H1 (cell line): ENCODE data around the gene LRBA. TPM values are rescaled to one million over a fixed set of nuclear protein-coding genes. Genes with fewer than 3 reads are reported as not detected.

Source experiments
- CTCF ChIA-PET: fragments of 300-600 bp; sonication (Branson Sonifier 250); formaldehyde crosslinking; loops from one replicate; lab custom pipeline; 2021; ENCODE audit not compliant: partially characterized antibody; lab: Charles Lee
- POLR2A ChIA-PET: fragments of 300-600 bp; sonication (Branson Sonifier 250); formaldehyde crosslinking; loops from one replicate; lab custom pipeline; 2021; ENCODE audit warnings: inconsistent platforms; ENCODE audit not compliant: partially characterized antibody; lab: Charles Lee
- DNase-seq, 2 experiments: peaks; one replicate each; pipeline versions ENCODE4 v3.0.0 to v3.0.0-alpha.2; 2010 to 2022; ENCODE audit warnings: low spot score in 2 of 2, low read depth in 1 of 2, mixed read lengths in 1 of 2
- FAIRE-seq: peaks from 2 replicates; lab custom pipeline; 2011; peaks lifted over from hg19 to GRCh38; lab: Jason Lieb, UNC
- H2AFZ ChIP-seq: 2 replicates; pipeline ENCODE4 v1.8.1; 2012; ENCODE audit warnings: low read length, inconsistent platforms
- H2AK5ac ChIP-seq: 2 replicates; pipeline ENCODE4 v1.6.1; 2013; ENCODE audit warnings: low read depth, low read length
- H2BK120ac ChIP-seq: replicated peaks from 2 replicates; pipeline ENCODE3; 2013; ENCODE audit warnings: low read depth, low read length, inconsistent platforms
- H2BK12ac ChIP-seq: 2 replicates; pipeline ENCODE4 v1.6.1; 2013; ENCODE audit warnings: low read depth, low read length
- H2BK15ac ChIP-seq: 2 replicates; pipeline ENCODE4 v1.6.1; 2013; ENCODE audit warnings: low read length
- H2BK20ac ChIP-seq: 2 replicates; pipeline ENCODE4 v1.6.1; 2013; ENCODE audit warnings: low read length
- H2BK5ac ChIP-seq: 2 replicates; pipeline ENCODE4 v1.6.1; 2013; ENCODE audit warnings: low read depth, low read length
- H3K14ac ChIP-seq: 2 replicates; pipeline ENCODE4 v1.6.1; 2013; ENCODE audit warnings: inconsistent platforms; ENCODE audit not compliant: insufficient read length
- H3K18ac ChIP-seq: 2 replicates; pipeline ENCODE4 v1.6.1; 2013; ENCODE audit warnings: low read length; ENCODE audit errors: extremely low read depth
- H3K23ac ChIP-seq: 2 replicates; pipeline ENCODE4 v1.6.1; 2013; ENCODE audit warnings: inconsistent platforms; ENCODE audit not compliant: insufficient read length
- H3K23me2 ChIP-seq: 2 replicates; pipeline ENCODE4 v1.6.1; 2013; ENCODE audit warnings: low read depth, low read length
- H3K27ac ChIP-seq: 2 replicates; pipeline ENCODE4 v1.6.1; 2011; ENCODE audit warnings: low read depth, low read length, inconsistent platforms
- H3K27me3 ChIP-seq, 4 experiments: replicated peaks in 1 of 4; 1 replicate in 1 of 4; 2 replicates in 3 of 4; pipeline versions ENCODE4 v1.6.1 to v1.8.1; 2011 to 2013; ENCODE audit warnings: low read length in 3 of 4, mild to moderate bottlenecking in 3 of 4, inconsistent platforms in 2 of 4, mixed read lengths in 2 of 4, moderate library complexity in 1 of 4; ENCODE audit not compliant: control insufficient read depth in 3 of 4, insufficient read depth in 3 of 4; ENCODE audit errors: extremely low read depth in 1 of 4
- H3K36me3 ChIP-seq, 4 experiments: 2 replicates each; pipeline versions ENCODE4 v1.6.1 to v1.8.1; 2011 to 2013; ENCODE audit warnings: mild to moderate bottlenecking in 4 of 4, low read length in 3 of 4, moderate library complexity in 2 of 4, control low read depth in 1 of 4, inconsistent platforms in 1 of 4; ENCODE audit not compliant: insufficient read depth in 4 of 4, control insufficient read depth in 2 of 4
- H3K4ac ChIP-seq: replicated peaks from 2 replicates; pipeline ENCODE3; 2013; ENCODE audit warnings: low read length, low read depth, mixed read lengths, inconsistent platforms; ENCODE audit not compliant: insufficient read length
- H3K4me1 ChIP-seq, 4 experiments: replicated peaks in 1 of 4; 1 replicate in 1 of 4; 2 replicates in 3 of 4; pipeline versions ENCODE4 v1.6.1 to v1.8.1; 2011 to 2013; ENCODE audit warnings: low read length in 3 of 4, inconsistent platforms in 2 of 4, mixed read lengths in 1 of 4; ENCODE audit not compliant: insufficient read depth in 4 of 4, control insufficient read depth in 3 of 4
- H3K4me2 ChIP-seq, 2 experiments: 2 replicates each; pipeline versions ENCODE4 v1.6.1 to v1.8.1; 2011 to 2013; ENCODE audit warnings: low read depth in 2 of 2, low read length in 2 of 2, control low read depth in 1 of 2, inconsistent platforms in 1 of 2, mild to moderate bottlenecking in 1 of 2; ENCODE audit not compliant: insufficient read depth in 1 of 2
- H3K4me3 ChIP-seq, 4 experiments: fragments of 200-600, 300-600 bp in 1 of 4; sonication (generic), shearing (Covaris generic), sonication (Bioruptor Twin) in 1 of 4; 2 replicates each; pipeline versions ENCODE4 v1.5.1 to v1.8.1; 2011 to 2016; ENCODE audit warnings: low read length in 4 of 4, low read depth in 3 of 4, control low read depth in 2 of 4, inconsistent platforms in 2 of 4, mild to moderate bottlenecking in 2 of 4, mixed read lengths in 1 of 4, moderate library complexity in 1 of 4; ENCODE audit not compliant: insufficient read depth in 2 of 4; ENCODE audit errors: extremely low read depth in 1 of 4
- H3K56ac ChIP-seq: replicated peaks from 2 replicates; pipeline ENCODE3; 2013; ENCODE audit warnings: low read depth, mild to moderate bottlenecking, mixed read lengths, low read length, inconsistent platforms; ENCODE audit not compliant: insufficient read length
- H3K79me1 ChIP-seq: 2 replicates; pipeline ENCODE4 v1.6.1; 2013; ENCODE audit warnings: low read depth, low read length, control low read depth
- H3K79me2 ChIP-seq, 2 experiments: 2 replicates each; pipeline versions ENCODE4 v1.6.1 to v1.8.1; 2012 to 2013; ENCODE audit warnings: low read length in 2 of 2, mild to moderate bottlenecking in 2 of 2, inconsistent platforms in 1 of 2; ENCODE audit not compliant: insufficient read depth in 2 of 2, control insufficient read depth in 1 of 2
- H3K9ac ChIP-seq, 4 experiments: replicated peaks in 1 of 4; 1 replicate in 1 of 4; 2 replicates in 3 of 4; pipeline versions ENCODE4 v1.6.1 to v1.8.1; 2011 to 2013; ENCODE audit warnings: low read depth in 3 of 4, low read length in 3 of 4, control low read depth in 2 of 4, mild to moderate bottlenecking in 2 of 4, moderate library complexity in 2 of 4, inconsistent platforms in 1 of 4; ENCODE audit errors: extremely low read depth in 1 of 4
- H3K9me3 ChIP-seq, 2 experiments: 2 replicates each; pipeline versions ENCODE4 v1.6.1 to v1.8.1; 2012 to 2013; ENCODE audit warnings: mild to moderate bottlenecking in 2 of 2, moderate library complexity in 2 of 2, control low read depth in 1 of 2, inconsistent platforms in 1 of 2, low read depth in 1 of 2, low read length in 1 of 2, mixed read lengths in 1 of 2; ENCODE audit not compliant: insufficient read depth in 2 of 2
- H4K20me1 ChIP-seq, 2 experiments: replicated peaks in 1 of 2; 2 replicates each; pipeline versions ENCODE3 to v1.8.1; 2011 to 2013; ENCODE audit warnings: inconsistent platforms in 2 of 2, low read length in 2 of 2, mild to moderate bottlenecking in 1 of 2; ENCODE audit not compliant: insufficient read depth in 2 of 2, control insufficient read depth in 1 of 2
- H4K5ac ChIP-seq: 2 replicates; pipeline ENCODE4 v1.6.1; 2013; ENCODE audit warnings: low read length, low read depth, mixed read lengths, inconsistent platforms; ENCODE audit not compliant: insufficient read length
- H4K8ac ChIP-seq: 2 replicates; pipeline ENCODE4 v1.8.0; 2013; ENCODE audit warnings: mild to moderate bottlenecking, moderate library complexity, low read length, inconsistent platforms; ENCODE audit not compliant: insufficient read depth; ENCODE audit errors: extremely low read depth
- H4K91ac ChIP-seq: replicated peaks from 2 replicates; pipeline ENCODE3; 2013; ENCODE audit warnings: low read length, mixed read lengths, inconsistent platforms; ENCODE audit not compliant: insufficient read length
- BRCA1 ChIP-seq: IDR thresholded peaks from 2 replicates; pipeline ENCODE4 v1.6.1; 2012; ENCODE audit warnings: low read depth, low read length, improper control_type of control experiment
- CBX8 ChIP-seq: fragments of 300-800, 300-1000 bp; sonication (generic); IDR thresholded peaks from 2 replicates; pipeline ENCODE4 v1.7.1; 2016; ENCODE audit warnings: low read depth, low read length, borderline replicate concordance
- CEBPB ChIP-seq: IDR thresholded peaks from 2 replicates; pipeline ENCODE4 v1.6.1; 2012; ENCODE audit warnings: low read depth, low read length
- EP300 ChIP-seq, 2 experiments: IDR thresholded peaks; 1 replicate in 1 of 2; 2 replicates in 1 of 2; pipeline ENCODE4 v1.6.1; 2011 to 2012; ENCODE audit warnings: low read depth in 2 of 2, low read length in 2 of 2, mild to moderate bottlenecking in 2 of 2, borderline replicate concordance in 1 of 2, inconsistent platforms in 1 of 2, moderate library complexity in 1 of 2
- GABPA ChIP-seq: IDR thresholded peaks from 2 replicates; pipeline ENCODE4 v1.6.1; 2011; ENCODE audit warnings: mild to moderate bottlenecking, low read length, moderate library complexity, borderline replicate concordance; ENCODE audit not compliant: insufficient read depth
- KDM5A ChIP-seq: fragments of 200-600 bp; IDR thresholded peaks from 2 replicates; pipeline ENCODE4 v1.7.1; 2012; ENCODE audit warnings: mild to moderate bottlenecking, low read length, inconsistent platforms, mixed read lengths
- MAFK ChIP-seq: IDR thresholded peaks from 2 replicates; pipeline ENCODE4 v1.6.1; 2012; ENCODE audit warnings: low read depth, mild to moderate bottlenecking, improper control_type of control experiment, low read length
- RBBP5 ChIP-seq: IDR thresholded peaks from 2 replicates; pipeline ENCODE4 v1.7.1; 2012; ENCODE audit warnings: low read depth, mild to moderate bottlenecking, inconsistent platforms, low read length, moderate library complexity, borderline replicate concordance
- RFX5 ChIP-seq: IDR thresholded peaks from 2 replicates; pipeline ENCODE4 v1.6.1; 2011; ENCODE audit warnings: low read depth, low read length, improper control_type of control experiment, borderline replicate concordance
- RNF2 ChIP-seq: fragments of 200-900, 300-1000 bp; sonication (generic); IDR thresholded peaks from 2 replicates; pipeline ENCODE4 v1.7.1; 2016; ENCODE audit warnings: borderline replicate concordance, low read depth, mild to moderate bottlenecking, antibody characterized with exemption, low read length; ENCODE audit not compliant: poor library complexity, severe bottlenecking; ENCODE audit errors: missing control alignments
- SIX5 ChIP-seq: IDR thresholded peaks from 2 replicates; pipeline ENCODE4 v1.6.1; 2011; ENCODE audit warnings: mild to moderate bottlenecking, low read depth, low read length
- SP1 ChIP-seq: IDR thresholded peaks from 2 replicates; pipeline ENCODE4 v1.6.1; 2011; ENCODE audit warnings: low read depth, low read length
- SUZ12 ChIP-seq: fragments of 200-600 bp; sonication (generic); IDR thresholded peaks from 2 replicates; pipeline ENCODE4 v1.6.1; 2012; ENCODE audit warnings: mild to moderate bottlenecking, inconsistent platforms, low read length, moderate library complexity, mixed read lengths
- TAF1 ChIP-seq: IDR thresholded peaks from 2 replicates; pipeline ENCODE4 v1.6.1; 2011; ENCODE audit warnings: mild to moderate bottlenecking, low read depth, low read length
- TAF7 ChIP-seq: optimal IDR thresholded peaks from 2 replicates; pipeline ENCODE3; 2011; ENCODE audit warnings: low read depth, mild to moderate bottlenecking, inconsistent platforms, low read length, moderate library complexity, borderline replicate concordance
- TCF12 ChIP-seq: IDR thresholded peaks from 2 replicates; pipeline ENCODE4 v1.6.1; 2011; ENCODE audit warnings: low read depth, mild to moderate bottlenecking, low read length
- polyA plus RNA-seq, 7 experiments: library from polyadenylated mRNA; depleted of rRNA in 3 of 7; stranded (reverse) in 5 of 7; unstranded in 2 of 7; fragments of >200 nt in 5 of 7; fragments of 200-250 nt in 2 of 7; gene quantifications; 1 replicate in 5 of 7; 2 replicates in 1 of 7; 4 replicates in 1 of 7; pipeline versions ENCODE4 v1.2.1 to v1.2.3, GENCODE V29; 2011 to 2013; ENCODE audit warnings: missing spikeins in 2 of 7, mixed read lengths in 2 of 7
- total RNA-seq: library from RNA; stranded (reverse); fragmentation: NEBNext Ultra II Directional; extraction: Animal tissue kit (Norgen Biotek cat#: 25700); gene quantifications from 2 replicates; pipeline ENCODE4 v1.2.1, GENCODE V29; 2021

LRBA gene
- total and polyA plus RNA-seq, 2 of the 8 experiments (the other 6 are each of a cell fraction or from before 2014, with no cell fraction given) = 54.6 to 83.2 TPM

DNA sequence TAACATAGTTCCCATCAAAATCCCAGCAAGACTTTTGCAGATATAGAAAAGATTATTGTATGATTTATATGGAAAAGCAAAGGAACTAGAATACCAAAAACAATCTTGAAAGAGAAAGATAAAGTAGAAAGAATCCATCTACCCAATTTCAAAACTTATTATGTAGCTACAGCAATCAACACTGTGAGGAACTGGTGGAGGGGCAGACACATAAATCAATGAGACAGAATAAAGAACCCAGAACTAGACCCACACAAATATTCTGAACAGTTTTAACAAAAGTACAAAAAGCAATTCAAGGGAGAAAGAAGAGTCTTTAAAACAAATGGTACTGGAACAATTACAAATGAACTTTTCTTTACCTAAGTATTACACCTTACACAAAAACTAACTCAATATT is 67.0 kb downstream of the LRBA start:
- Histone ChIP-seq H2AFZ (no peak overlapping the region), H3K4me2 (no peak overlapping the region), H2BK12ac (no peak overlapping the region), H3K4me3 (no peak overlapping the region), H2BK120ac (no peak overlapping the region), H4K20me1 (peaks cover 0 to 1% of the 10 kb centered on the region in 2 experiments), H2AK5ac (no peak overlapping the region), H4K5ac (no peak overlapping the region), H3K79me1 (peaks cover 4% of the 10 kb centered on the region), H3K9ac (no peak overlapping the region), H3K4me1 (peaks cover 0 to 6% (median 2%) of the 10 kb centered on the region in 4 experiments; a peak in 3 of 7 replicates), H3K27me3 (no peaks in the 10 kb centered on the region), H3K27ac (no peak overlapping the region), H3K18ac (no peak overlapping the region), H3K79me2 (peaks cover 0 to 91% of the 10 kb centered on the region in 2 experiments; a peak in 2 of 4 replicates), H3K36me3 (no peaks in the 10 kb centered on the region), H2BK20ac (no peak overlapping the region), H4K91ac (no peak overlapping the region), H3K4ac (no peak overlapping the region), H4K8ac (no peak overlapping the region), H3K14ac (no peak overlapping the region), H3K23me2 (no peaks in the 10 kb centered on the region), H2BK5ac (no peak overlapping the region), H2BK15ac (no peak overlapping the region), H3K9me3 (no peaks in the 10 kb centered on the region), H3K56ac (no peak overlapping the region), H3K23ac (no peak overlapping the region)
- DNase-seq (no peak), FAIRE-seq (no peak)
- CTCF ChIA-PET = interaction anchor here (0.7 to 1.3 kb wide), 2 partner anchors 13 to 148 kb away, joined by 4 read pairs; no protein-coding TSS in a partner anchor
- POLR2A ChIA-PET = no interaction called here
- no peak for TF ChIP-seq CEBPB
- no peak for TF ChIP-seq RFX5
- TF ChIP-seq RNF2 = no peak
- no peak for TF ChIP-seq KDM5A
- no peak for TF ChIP-seq SIX5
- TF ChIP-seq TAF1 = no peak
- no peak for TF ChIP-seq SUZ12
- TF ChIP-seq EP300 (IDR thresholded peaks at IDR 0.05; ENCODE audit: borderline replicate concordance in 1 of 2, low read depth in 2 of 2, low read length in 2 of 2) = no peak
- TF ChIP-seq RBBP5 = no peak
- no peak for TF ChIP-seq TAF7
- TF ChIP-seq TCF12 = no peak
- TF ChIP-seq CBX8 = no peak
- TF ChIP-seq GABPA = no peak
- no peak for TF ChIP-seq BRCA1
- TF ChIP-seq SP1 = no peak
- no peak for TF ChIP-seq MAFK
